Thymus (tissue), 11 donors: ENCODE data around the gene LGI4. TPM values are rescaled to one million over a fixed set of nuclear protein-coding genes. Genes with fewer than 3 reads are reported as not detected.

ENCODE experiments used
- DNase-seq, 9 donors: peaks; one replicate each; pipeline ENCODE4 v3.0.0-alpha.2; 2013; ENCODE audit warnings: low spot score in 9 of 9, low read depth in 6 of 9, missing footprints in 1 of 9
- H3K27ac ChIP-seq, 2 donors: one replicate each; pipeline ENCODE4 v1.5.1; 2013; ENCODE audit warnings: control low read depth in 1 of 2, low read depth in 1 of 2, low read length in 1 of 2, mild to moderate bottlenecking in 1 of 2, moderate library complexity in 1 of 2
- H3K27me3 ChIP-seq, 2 donors: one replicate each; pipeline ENCODE4 v1.5.1; 2013; ENCODE audit warnings: low read length in 1 of 2; ENCODE audit not compliant: control insufficient read depth in 2 of 2, insufficient read depth in 1 of 2
- H3K36me3 ChIP-seq, 2 donors: one replicate each; pipeline ENCODE4 v1.5.1; 2013; ENCODE audit warnings: low read length in 1 of 2, mild to moderate bottlenecking in 1 of 2, moderate library complexity in 1 of 2; ENCODE audit not compliant: control insufficient read depth in 2 of 2, insufficient read depth in 2 of 2
- H3K4me1 ChIP-seq, 2 donors: one replicate each; pipeline ENCODE4 v1.5.1; 2013; ENCODE audit warnings: low read length in 2 of 2; ENCODE audit not compliant: control insufficient read depth in 2 of 2, insufficient read depth in 2 of 2
- H3K4me3 ChIP-seq, 2 donors: one replicate each; pipeline ENCODE4 v1.5.1; 2013; ENCODE audit warnings: low read length in 2 of 2, control low read depth in 1 of 2, mild to moderate bottlenecking in 1 of 2
- H3K9me3 ChIP-seq, 2 donors: one replicate each; pipeline ENCODE4 v1.5.1; 2013; ENCODE audit warnings: low read length in 1 of 2, mild to moderate bottlenecking in 1 of 2; ENCODE audit not compliant: control insufficient read depth in 2 of 2, insufficient read depth in 1 of 2
- WGBS: extraction: QIAGEN DNeasy Blood & Tissue Kit; methylation state at CpG from one replicate; pipeline ENCODE4 v1.1.7; 2013; 5-methylcytosine and 5-hydroxymethylcytosine counted together
- polyA plus RNA-seq: library from polyadenylated mRNA; stranded (reverse); fragments of 200-250 nt; gene quantifications from one replicate; pipeline ENCODE4 v1.2.3, GENCODE V29; 2013
- total RNA-seq: library from RNA; stranded (reverse); fragments of 120-200 nt; gene quantifications from one replicate; pipeline ENCODE4 v1.2.4, GENCODE V29; 2013
- donor health status: healthy.

LGI4 gene
- total and polyA plus RNA-seq, 2 donors: 0.52 to 9.8 TPM

GRCh38 chr19:35099155-35099896 lies 35.5 kb downstream of the LGI4 start:
- Histone ChIP-seq H3K36me3 (no peaks in the 10 kb centered on the region), H3K4me1 (no peaks in the 10 kb centered on the region), H3K27me3 (no peaks in the 10 kb centered on the region), H3K27ac (no peak overlapping the region), H3K9me3 (no peaks in the 10 kb centered on the region), H3K4me3 (no peak overlapping the region)
- no peak for DNase-seq
- 94% methylated on average over 21 of the region's 21 CpGs for WGBS

GRCh38 chr19:35098413-35099049 lies 36.3 kb downstream of the LGI4 start:
- 95% methylated on average over 29 of the region's 29 CpGs for WGBS
- H3K27ac ChIP-seq: no peak overlapping the region
- H3K9me3 ChIP-seq: no peaks in the 10 kb centered on the region
- no peaks in the 10 kb centered on the region for H3K4me1 ChIP-seq
- H3K27me3 ChIP-seq: no peaks in the 10 kb centered on the region
- H3K4me3 ChIP-seq: no peak overlapping the region
- H3K36me3 ChIP-seq: no peaks in the 10 kb centered on the region
- no peak for DNase-seq

GRCh38 chr19:35095667-35096368 lies 39.0 kb downstream of the LGI4 start:
- H3K4me1 ChIP-seq: no peaks in the 10 kb centered on the region
- WGBS: 91% methylated on average over 8 of the region's 8 CpGs
- no peak overlapping the region for H3K27ac ChIP-seq

GRCh38 chr19:35094656-35095055 lies 40.2 kb downstream of the LGI4 start:
- no peak overlapping the region for H3K27ac ChIP-seq
- DNase-seq: no peak
- no peaks in the 10 kb centered on the region for H3K4me1 ChIP-seq
- H3K4me3 ChIP-seq: no peak overlapping the region
- peaks cover 0 to 17% of the 10 kb centered on the region in 2 donors for H3K27me3 ChIP-seq
- no peaks in the 10 kb centered on the region for H3K9me3 ChIP-seq
- no peaks in the 10 kb centered on the region for H3K36me3 ChIP-seq
- 97% methylated on average over 4 of the region's 4 CpGs for WGBS

More at GRCh38 chr19:35095667-35096368, 39.0 kb downstream of the LGI4 start:
- Histone ChIP-seq H3K27me3 (peaks cover 0 to 7% of the 10 kb centered on the region in 2 donors), H3K36me3 (no peaks in the 10 kb centered on the region), H3K9me3 (no peaks in the 10 kb centered on the region), H3K4me3 (no peak overlapping the region)
- DNase-seq: no peak

GRCh38 chr19:35093941-35094647 lies 40.8 kb downstream of the LGI4 start:
- no peaks in the 10 kb centered on the region for H3K9me3 ChIP-seq
- no peaks in the 10 kb centered on the region for H3K4me1 ChIP-seq
- no peak for DNase-seq
- 91% methylated on average over 11 of the region's 11 CpGs for WGBS
- H3K36me3 ChIP-seq: no peaks in the 10 kb centered on the region
- H3K27me3 ChIP-seq: peaks cover 0 to 19% of the 10 kb centered on the region in 2 donors
- H3K4me3 ChIP-seq: no peak overlapping the region
- H3K27ac ChIP-seq: no peak overlapping the region

GRCh38 chr19:35093430-35093829 lies 41.4 kb downstream of the LGI4 start:
- WGBS: 98% methylated on average over 5 of the region's 5 CpGs
- Histone ChIP-seq H3K27ac (no peak overlapping the region), H3K27me3 (peaks cover 0 to 19% of the 10 kb centered on the region in 2 donors), H3K4me1 (no peaks in the 10 kb centered on the region), H3K9me3 (no peaks in the 10 kb centered on the region), H3K36me3 (no peaks in the 10 kb centered on the region), H3K4me3 (no peak overlapping the region)
- no peak for DNase-seq

- Histone ChIP-seq H3K27me3 (peaks cover 0 to 21% of the 10 kb centered on the region in 2 donors), H3K36me3 (no peaks in the 10 kb centered on the region), H3K27ac (no peak overlapping the region), H3K9me3 (no peaks in the 10 kb centered on the region), H3K4me3 (no peak overlapping the region), H3K4me1 (no peaks in the 10 kb centered on the region)
- peak in 5 of 9 donors; percentile 8 to 50 (median 21) for DNase-seq
- 18% methylated on average over 36 of the region's 36 CpGs for WGBS
These were observed 44.2 kb downstream of the LGI4 start for GRCh38 chr19:35090506-35091214.

- no peak overlapping the region for H3K4me3 ChIP-seq
- peaks cover 0 to 21% of the 10 kb centered on the region in 2 donors for H3K27me3 ChIP-seq
- no peak overlapping the region for H3K27ac ChIP-seq
- no peaks in the 10 kb centered on the region for H3K36me3 ChIP-seq
- no peaks in the 10 kb centered on the region for H3K9me3 ChIP-seq
- WGBS: 59% methylated on average over 9 of the region's 9 CpGs
- no peak for DNase-seq
- H3K4me1 ChIP-seq: no peaks in the 10 kb centered on the region
These were observed 44.7 kb downstream of the LGI4 start for GRCh38 chr19:35090160-35090505.
